Neural cell (in vitro differentiated cells): ENCODE data around the gene IFNA2. TPM values are rescaled to one million over a fixed set of nuclear protein-coding genes. Genes with fewer than 3 reads are reported as not detected.
A peak's percentile ranks its signal among the peaks of the same experiment; 100 is the strongest.

Experiments
- H2AFZ ChIP-seq: fragments of 200-600, 300-800 bp; sonication (generic), shearing (Covaris generic); 2 replicates; pipeline ENCODE4 v1.6.0; 2014; ENCODE audit warnings: low read depth, mild to moderate bottlenecking, antibody characterized with exemption, low read length, moderate library complexity
- H3F3A ChIP-seq: fragments of 200-600 bp; shearing (Covaris generic); 2 replicates; pipeline ENCODE4 v1.6.1; 2016; ENCODE audit warnings: mild to moderate bottlenecking, moderate library complexity, mixed read lengths, antibody characterized with exemption, low read length; ENCODE audit not compliant: insufficient read depth, poor library complexity, severe bottlenecking
- H3K27ac ChIP-seq: fragments of 200-600, 300-800 bp; sonication (generic), shearing (Covaris generic); 2 replicates; pipeline ENCODE4 v1.5.1; 2014; ENCODE audit warnings: mild to moderate bottlenecking, low read length, moderate library complexity
- H3K27me3 ChIP-seq: fragments of 300-800, 200-600 bp; sonication (generic), shearing (Covaris generic); 2 replicates; pipeline ENCODE4 v1.6.0; 2014; ENCODE audit warnings: mild to moderate bottlenecking, low read depth, low read length, moderate library complexity; ENCODE audit not compliant: insufficient read depth
- H3K36me3 ChIP-seq: fragments of 300-800, 200-600 bp; sonication (generic), shearing (Covaris generic); 2 replicates; pipeline ENCODE4 v1.5.1; 2014; ENCODE audit warnings: mild to moderate bottlenecking, antibody characterized with exemption, low read length, moderate library complexity; ENCODE audit not compliant: insufficient read depth
- H3K4me2 ChIP-seq: fragments of 300-800, 200-600 bp; sonication (generic), shearing (Covaris generic); 2 replicates; pipeline ENCODE4 v1.6.0; 2014; ENCODE audit warnings: mild to moderate bottlenecking, low read length
- H3K4me3 ChIP-seq: fragments of 300-800, 200-600 bp; sonication (generic), shearing (Covaris generic); 2 replicates; pipeline ENCODE4 v1.5.1; 2014; ENCODE audit warnings: mild to moderate bottlenecking, low read length, moderate library complexity
- H3K79me2 ChIP-seq: fragments of 200-600 bp; shearing (Covaris generic); replicated peaks from 2 replicates; pipeline ENCODE4 v1.6.0; 2014; ENCODE audit warnings: mild to moderate bottlenecking, low read length, moderate library complexity; ENCODE audit not compliant: insufficient read depth
- H3K9ac ChIP-seq: fragments of 300-800, 200-600 bp; sonication (generic), shearing (Covaris generic); 2 replicates; pipeline ENCODE4 v1.6.1; 2016; ENCODE audit warnings: mild to moderate bottlenecking, low read length, mixed read lengths
- H3K9me2 ChIP-seq: fragments of 200-600 bp; shearing (Covaris generic); 2 replicates; pipeline ENCODE4 v1.6.1; 2016; ENCODE audit warnings: mild to moderate bottlenecking, low read length, mixed read lengths; ENCODE audit not compliant: insufficient read depth
- H3K9me3 ChIP-seq: fragments of 200-600, 300-800 bp; sonication (generic), shearing (Covaris generic); 2 replicates; pipeline ENCODE4 v1.6.1; 2016; ENCODE audit warnings: mild to moderate bottlenecking, mixed run types, low read length, moderate library complexity, mixed read lengths
- H4K20me1 ChIP-seq: fragments of 200-600 bp; shearing (Covaris generic); 2 replicates; pipeline ENCODE4 v1.6.1; 2016; ENCODE audit warnings: mild to moderate bottlenecking, mixed run types; ENCODE audit not compliant: insufficient read depth
- CTCF ChIP-seq: fragments of 450-650 bp; IDR thresholded peaks from 2 replicates; pipeline ENCODE4 v1.5.1; 2014; ENCODE audit warnings: antibody characterized with exemption, mild to moderate bottlenecking, moderate library complexity; ENCODE audit not compliant: poor library complexity, severe bottlenecking
- EP300 ChIP-seq: fragments of 450-650 bp; conservative IDR thresholded peaks from 2 replicates; pipeline ENCODE4 v1.6.1; 2014; ENCODE audit warnings: antibody characterized with exemption, mild to moderate bottlenecking, moderate library complexity; ENCODE audit not compliant: poor library complexity, severe bottlenecking
- EZH2 ChIP-seq: fragments of 200-600, 300-800 bp; shearing (Covaris generic), sonication (generic); IDR thresholded peaks from 2 replicates; pipeline ENCODE4 v1.6.1; 2014; ENCODE audit warnings: antibody characterized with exemption, low read length, borderline replicate concordance, mild to moderate bottlenecking; ENCODE audit not compliant: insufficient read depth, poor library complexity, severe bottlenecking
- MXI1 ChIP-seq: fragments of 450-650 bp; conservative IDR thresholded peaks from 2 replicates; pipeline ENCODE4 v1.6.1; 2014; ENCODE audit warnings: antibody characterized with exemption, mild to moderate bottlenecking; ENCODE audit not compliant: poor library complexity, severe bottlenecking
- POLR2AphosphoS5 ChIP-seq: IDR thresholded peaks from 2 replicates; pipeline ENCODE4 v1.6.1; 2012
- RAD21 ChIP-seq: fragments of 450-650 bp; conservative IDR thresholded peaks from 2 replicates; pipeline ENCODE4 v1.6.1; 2014; ENCODE audit warnings: antibody characterized with exemption, mild to moderate bottlenecking, moderate library complexity
- SMC3 ChIP-seq: fragments of 450-650 bp; conservative IDR thresholded peaks from 2 replicates; pipeline ENCODE4 v1.6.1; 2014; ENCODE audit warnings: antibody characterized with exemption, mild to moderate bottlenecking, moderate library complexity; ENCODE audit not compliant: poor library complexity
- TAF1 ChIP-seq: IDR thresholded peaks from 2 replicates; pipeline ENCODE4 v1.6.1; 2012; ENCODE audit warnings: low read depth
- polyA plus RNA-seq: library from polyadenylated mRNA; depleted of rRNA; stranded (reverse); fragments of >200 nt; gene quantifications from 2 replicates; pipeline ENCODE4 v1.2.3, GENCODE V29; 2014
- TF ChIP-seq, protein P1 (sequence below): IDR thresholded peaks from 2 replicates; pipeline ENCODE4 v1.6.1; 2012; ENCODE audit warnings: borderline replicate concordance

The IFNA2 gene
- polyA plus RNA-seq, 1 donor from 2014 or later = not detected

DNA sequence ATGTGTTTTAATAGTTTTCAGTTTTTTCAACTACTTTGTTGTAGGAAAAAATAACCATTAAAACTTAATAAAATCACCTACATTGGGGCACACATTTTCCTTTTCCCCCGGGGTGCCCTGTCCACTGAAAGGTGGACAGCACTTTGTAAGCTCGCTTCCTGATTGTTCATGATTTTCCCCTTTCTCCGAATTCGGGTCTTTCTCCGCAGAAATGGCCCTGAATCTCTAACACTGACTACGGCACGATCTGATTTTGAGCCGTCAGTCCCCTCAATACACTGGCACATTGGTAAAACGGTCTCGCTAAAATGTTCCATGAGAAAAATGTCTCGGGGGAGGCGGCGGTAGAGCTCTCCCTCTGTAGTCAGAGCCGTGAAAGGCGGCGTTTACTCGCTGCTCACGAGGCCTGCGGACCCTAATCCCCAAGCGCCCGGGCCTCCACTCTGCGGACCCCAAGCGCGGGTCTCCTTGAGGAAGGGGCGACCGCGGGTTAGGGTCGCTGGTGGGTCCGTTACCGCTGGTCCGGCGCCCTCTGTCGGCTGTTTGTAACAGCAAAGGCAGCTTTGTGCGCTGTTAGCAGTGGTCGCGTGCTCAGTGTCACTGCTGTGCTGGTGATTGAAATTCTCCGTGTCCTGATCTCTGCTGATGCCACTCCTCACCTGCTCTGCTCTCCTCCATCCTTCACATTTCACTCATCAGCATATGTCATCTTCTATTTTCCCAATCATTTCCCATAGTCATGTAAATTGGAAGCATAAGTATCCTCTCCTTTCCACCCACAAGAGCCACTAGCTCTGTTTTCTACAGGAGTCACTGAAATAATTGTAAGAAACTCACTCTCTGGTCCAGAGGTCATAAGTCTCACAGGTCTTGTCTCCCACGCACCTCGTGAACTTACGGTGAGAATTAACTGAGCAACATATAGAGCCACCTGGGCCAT is 10.8 kb upstream of the IFNA2 start:
- peak overlapping the region; percentile 22 for H3K4me2 ChIP-seq
- H3K9me3 ChIP-seq = no peaks in the 10 kb centered on the region
- no peaks in the 10 kb centered on the region for H3K9me2 ChIP-seq
- H3K9ac ChIP-seq = peak overlapping the region; percentile 52
- H3K27ac ChIP-seq = no peak overlapping the region
- no peak overlapping the region for H2AFZ ChIP-seq
- H3K4me3 ChIP-seq = peak overlapping the region; percentile 69
- TF ChIP-seq MXI1 = peak; percentile 36
- TF ChIP-seq SMC3 = peak; percentile 89
- TF ChIP-seq, protein P1, sequence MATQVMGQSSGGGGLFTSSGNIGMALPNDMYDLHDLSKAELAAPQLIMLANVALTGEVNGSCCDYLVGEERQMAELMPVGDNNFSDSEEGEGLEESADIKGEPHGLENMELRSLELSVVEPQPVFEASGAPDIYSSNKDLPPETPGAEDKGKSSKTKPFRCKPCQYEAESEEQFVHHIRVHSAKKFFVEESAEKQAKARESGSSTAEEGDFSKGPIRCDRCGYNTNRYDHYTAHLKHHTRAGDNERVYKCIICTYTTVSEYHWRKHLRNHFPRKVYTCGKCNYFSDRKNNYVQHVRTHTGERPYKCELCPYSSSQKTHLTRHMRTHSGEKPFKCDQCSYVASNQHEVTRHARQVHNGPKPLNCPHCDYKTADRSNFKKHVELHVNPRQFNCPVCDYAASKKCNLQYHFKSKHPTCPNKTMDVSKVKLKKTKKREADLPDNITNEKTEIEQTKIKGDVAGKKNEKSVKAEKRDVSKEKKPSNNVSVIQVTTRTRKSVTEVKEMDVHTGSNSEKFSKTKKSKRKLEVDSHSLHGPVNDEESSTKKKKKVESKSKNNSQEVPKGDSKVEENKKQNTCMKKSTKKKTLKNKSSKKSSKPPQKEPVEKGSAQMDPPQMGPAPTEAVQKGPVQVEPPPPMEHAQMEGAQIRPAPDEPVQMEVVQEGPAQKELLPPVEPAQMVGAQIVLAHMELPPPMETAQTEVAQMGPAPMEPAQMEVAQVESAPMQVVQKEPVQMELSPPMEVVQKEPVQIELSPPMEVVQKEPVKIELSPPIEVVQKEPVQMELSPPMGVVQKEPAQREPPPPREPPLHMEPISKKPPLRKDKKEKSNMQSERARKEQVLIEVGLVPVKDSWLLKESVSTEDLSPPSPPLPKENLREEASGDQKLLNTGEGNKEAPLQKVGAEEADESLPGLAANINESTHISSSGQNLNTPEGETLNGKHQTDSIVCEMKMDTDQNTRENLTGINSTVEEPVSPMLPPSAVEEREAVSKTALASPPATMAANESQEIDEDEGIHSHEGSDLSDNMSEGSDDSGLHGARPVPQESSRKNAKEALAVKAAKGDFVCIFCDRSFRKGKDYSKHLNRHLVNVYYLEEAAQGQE = peak; percentile 31
- TF ChIP-seq RAD21 = peak; percentile 74
- TF ChIP-seq EZH2 = no peak
- TF ChIP-seq CTCF = peak; percentile 94
- H3K27me3 ChIP-seq = peaks cover 8% of the 10 kb centered on the region
- no peaks in the 10 kb centered on the region for H3F3A ChIP-seq
- H3K36me3 ChIP-seq = no peaks in the 10 kb centered on the region
- no peaks in the 10 kb centered on the region for H3K79me2 ChIP-seq
- no peaks in the 10 kb centered on the region for H4K20me1 ChIP-seq

GRCh38 chr9:21392270-21392669 is 7.1 kb upstream of the IFNA2 start:
- H3K79me2 ChIP-seq = no peaks in the 10 kb centered on the region

More at GRCh38 chr9:21392270-21392669, 7.1 kb upstream of the IFNA2 start:
- Histone ChIP-seq H3K9ac (no peak overlapping the region), H3K36me3 (no peaks in the 10 kb centered on the region), H2AFZ (no peak overlapping the region), H3K9me3 (no peaks in the 10 kb centered on the region), H4K20me1 (no peaks in the 10 kb centered on the region), H3K27me3 (peaks cover 8% of the 10 kb centered on the region), H3K27ac (no peak overlapping the region), H3K9me2 (no peaks in the 10 kb centered on the region), H3K4me2 (no peak overlapping the region), H3K4me3 (no peak overlapping the region), H3F3A (no peaks in the 10 kb centered on the region)
- TF ChIP-seq POLR2AphosphoS5 (no peak), EP300 (no peak), RAD21 (no peak), TAF1 (no peak), EZH2 (no peak)
